Measurements from ENCODE around the gene PITPNM3. TPM values are rescaled to one million over a fixed set of nuclear protein-coding genes. Genes with fewer than 3 reads are reported as not detected.

PITPNM3 gene
- polyA plus RNA-seq, 1 donor from 2014 or later: 3.0 TPM

GRCh38 chr17:6422654-6423241 is 133.6 kb downstream of the PITPNM3 start:
- H3K4me3 ChIP-seq (ENCODE audit: low read length): no peak overlapping the region
- no peak overlapping the region for H3K9ac ChIP-seq (ENCODE audit: low read length)
- H3K9me3 ChIP-seq (ENCODE audit: low read length): no peaks in the 10 kb centered on the region
- no peak overlapping the region for H3K27ac ChIP-seq (ENCODE audit: low read length)
- no peaks in the 10 kb centered on the region for H3F3A ChIP-seq (ENCODE audit: insufficient read depth, low read length, poor library complexity, severe bottlenecking)
- H4K20me1 ChIP-seq (ENCODE audit: insufficient read depth): no peaks in the 10 kb centered on the region
- TF ChIP-seq REST (IDR thresholded peaks at IDR 0.05; ENCODE audit: borderline replicate concordance): no peak
- no peak for TF ChIP-seq CTCF (IDR thresholded peaks at IDR 0.05; ENCODE audit: poor library complexity, severe bottlenecking)
- no peak for TF ChIP-seq EZH2 (IDR thresholded peaks at IDR 0.05; ENCODE audit: borderline replicate concordance, insufficient read depth, low read length, poor library complexity, severe bottlenecking)
- no peak for TF ChIP-seq RAD21 (conservative IDR thresholded peaks at IDR 0.05)
- TF ChIP-seq MXI1 (conservative IDR thresholded peaks at IDR 0.05; ENCODE audit: poor library complexity, severe bottlenecking): no peak
- H3K4me2 ChIP-seq (ENCODE audit: low read length): no peak overlapping the region
- H3K36me3 ChIP-seq (ENCODE audit: insufficient read depth, low read length): no peaks in the 10 kb centered on the region
- H3K27me3 ChIP-seq (ENCODE audit: insufficient read depth, low read depth, low read length): no peaks in the 10 kb centered on the region
- H2AFZ ChIP-seq (ENCODE audit: low read depth, low read length): no peak overlapping the region
- H3K9me2 ChIP-seq (ENCODE audit: insufficient read depth, low read length): no peaks in the 10 kb centered on the region
- H3K79me2 ChIP-seq (replicated peaks; ENCODE audit: insufficient read depth, low read length): no peaks in the 10 kb centered on the region

DNA sequence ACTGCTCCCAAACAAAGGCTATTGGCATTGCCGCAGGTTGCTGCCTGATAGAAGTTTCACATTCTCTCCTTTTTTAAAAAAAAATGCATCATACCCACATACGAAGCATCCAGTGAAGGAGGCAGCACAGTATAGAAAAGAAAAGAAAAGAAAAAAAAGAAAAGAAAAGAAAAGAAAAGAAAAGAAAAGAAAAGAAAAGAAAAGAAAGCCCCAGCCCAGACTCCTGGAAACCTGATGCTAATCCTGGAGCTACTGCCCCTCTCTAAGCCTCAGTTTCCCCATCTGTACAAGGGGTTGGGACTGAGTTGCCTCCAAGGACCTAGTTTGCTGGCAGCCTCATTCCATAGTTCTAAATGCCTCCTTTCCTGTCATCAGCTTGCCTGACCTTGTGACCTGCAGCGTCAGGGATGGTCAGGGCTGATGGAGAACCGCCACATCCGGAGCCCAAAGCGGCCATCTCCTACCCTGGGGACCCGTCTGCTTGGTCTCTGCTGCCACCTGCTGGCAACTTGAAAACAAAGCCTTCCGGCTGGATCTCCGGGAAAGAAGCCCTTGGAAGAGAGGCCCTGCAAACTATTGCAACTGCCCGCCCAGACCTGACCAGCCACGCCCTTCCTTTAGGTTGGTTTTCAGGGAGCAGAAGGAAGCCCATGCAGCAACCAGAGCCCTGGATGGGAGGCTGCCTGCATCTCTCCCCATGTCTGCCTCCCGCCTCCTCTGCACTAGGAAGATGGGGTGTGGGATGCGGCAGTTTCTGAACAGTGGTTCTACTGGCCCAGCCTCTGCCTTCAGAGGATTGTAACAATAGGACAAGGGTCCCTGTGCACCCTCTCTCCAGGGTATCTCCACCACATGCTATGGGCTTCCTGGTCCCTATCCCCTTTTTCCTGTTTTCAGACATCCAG is 134.4 kb downstream of the PITPNM3 start:
- Histone ChIP-seq H3K36me3 (ENCODE audit: insufficient read depth, low read length) (no peaks in the 10 kb centered on the region), H3K27ac (ENCODE audit: low read length) (no peak overlapping the region), H4K20me1 (ENCODE audit: insufficient read depth) (no peaks in the 10 kb centered on the region), H3K9ac (ENCODE audit: low read length) (no peak overlapping the region), H3K27me3 (ENCODE audit: insufficient read depth, low read depth, low read length) (no peaks in the 10 kb centered on the region), H3K9me2 (ENCODE audit: insufficient read depth, low read length) (no peaks in the 10 kb centered on the region), H3K79me2 (replicated peaks; ENCODE audit: insufficient read depth, low read length) (no peaks in the 10 kb centered on the region), H3F3A (ENCODE audit: insufficient read depth, low read length, poor library complexity, severe bottlenecking) (no peaks in the 10 kb centered on the region), H3K9me3 (ENCODE audit: low read length) (no peaks in the 10 kb centered on the region), H3K4me3 (ENCODE audit: low read length) (no peak overlapping the region), H2AFZ (ENCODE audit: low read depth, low read length) (no peak overlapping the region), H3K4me2 (ENCODE audit: low read length) (no peak overlapping the region)
- TF ChIP-seq SMC3 (conservative IDR thresholded peaks at IDR 0.05; ENCODE audit: poor library complexity) (peak; percentile 100), MXI1 (conservative IDR thresholded peaks at IDR 0.05; ENCODE audit: poor library complexity, severe bottlenecking) (no peak), RAD21 (conservative IDR thresholded peaks at IDR 0.05) (peak; percentile 100), CTCF (IDR thresholded peaks at IDR 0.05; ENCODE audit: poor library complexity, severe bottlenecking) (peak; percentile 97)
